ENCODE results near the gene IGF2BP2.
"Not testable (repeated sequence)": the region's sequence is repeated elsewhere in the genome, so short reads cannot be mapped to it uniquely, and the experiment has no call there.

IGF2BP2 gene

DNA sequence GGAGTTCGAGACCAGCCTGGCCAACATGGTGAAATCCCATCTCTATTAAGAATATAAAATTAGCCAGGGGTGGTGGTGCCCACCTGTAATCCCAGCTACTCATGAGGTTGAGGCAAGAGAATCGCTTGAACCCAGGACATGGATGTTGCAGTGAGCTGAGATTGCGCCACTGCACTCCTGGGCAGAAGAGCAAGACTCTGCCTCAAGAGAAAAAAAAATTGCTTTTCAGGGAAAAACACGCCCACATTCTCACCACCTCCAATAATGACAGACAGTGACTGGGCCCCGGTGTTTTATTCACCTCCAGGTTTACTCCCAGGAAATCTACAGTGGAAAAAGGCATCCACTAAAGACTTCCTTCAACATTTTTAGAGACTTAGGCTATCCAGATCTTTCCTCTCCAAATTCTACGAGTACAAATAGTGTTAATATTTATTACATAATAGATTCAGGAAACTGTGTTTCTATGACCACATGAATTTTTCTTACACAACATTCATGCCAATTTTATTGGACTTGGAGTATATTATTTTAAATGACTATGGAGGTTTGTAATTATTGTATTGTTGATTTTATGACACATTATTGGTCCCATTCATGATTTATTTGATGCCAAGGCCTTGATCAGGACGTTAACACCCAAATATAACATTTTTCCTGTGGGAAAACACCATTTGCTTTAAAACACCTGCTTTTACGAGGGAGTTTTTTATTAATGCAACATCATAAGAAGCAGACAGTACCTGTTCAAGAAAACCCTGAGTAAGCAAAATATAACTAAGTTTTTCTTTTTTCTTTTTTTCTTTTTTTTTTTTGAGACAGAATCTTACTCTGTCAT is 26.6 kb downstream of the IGF2BP2 start:
- DNase-seq = no peak

GRCh38 chr3:185797108-185797881 is 27.5 kb downstream of the IGF2BP2 start:
- DNase-seq = no peak

- no peak for DNase-seq
Measured at GRCh38 chr3:185796431-185797107, 28.3 kb downstream of the IGF2BP2 start.

GRCh38 chr3:185793381-185793780 is 31.5 kb downstream of the IGF2BP2 start:
- DNase-seq = no peak

DNA sequence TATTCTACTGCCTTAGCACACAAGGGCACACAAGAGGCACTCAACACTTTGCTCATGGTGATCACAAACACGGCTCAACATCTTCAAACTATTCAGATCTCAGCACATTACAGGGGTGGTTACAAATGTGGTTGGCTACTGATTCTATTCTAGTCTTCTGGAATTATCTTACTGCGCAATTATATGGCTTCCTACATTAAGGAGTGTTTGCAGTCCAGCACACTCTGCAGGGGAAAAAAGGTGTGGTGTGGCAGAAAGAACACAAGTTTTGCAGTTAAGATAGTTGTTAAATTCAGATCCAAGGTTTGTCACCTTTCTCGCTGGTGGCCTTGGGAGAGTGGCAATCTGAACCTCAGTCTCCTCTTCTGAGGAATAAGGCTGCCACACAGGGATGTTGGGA is 31.9 kb downstream of the IGF2BP2 start:
- no peak for DNase-seq

DNA sequence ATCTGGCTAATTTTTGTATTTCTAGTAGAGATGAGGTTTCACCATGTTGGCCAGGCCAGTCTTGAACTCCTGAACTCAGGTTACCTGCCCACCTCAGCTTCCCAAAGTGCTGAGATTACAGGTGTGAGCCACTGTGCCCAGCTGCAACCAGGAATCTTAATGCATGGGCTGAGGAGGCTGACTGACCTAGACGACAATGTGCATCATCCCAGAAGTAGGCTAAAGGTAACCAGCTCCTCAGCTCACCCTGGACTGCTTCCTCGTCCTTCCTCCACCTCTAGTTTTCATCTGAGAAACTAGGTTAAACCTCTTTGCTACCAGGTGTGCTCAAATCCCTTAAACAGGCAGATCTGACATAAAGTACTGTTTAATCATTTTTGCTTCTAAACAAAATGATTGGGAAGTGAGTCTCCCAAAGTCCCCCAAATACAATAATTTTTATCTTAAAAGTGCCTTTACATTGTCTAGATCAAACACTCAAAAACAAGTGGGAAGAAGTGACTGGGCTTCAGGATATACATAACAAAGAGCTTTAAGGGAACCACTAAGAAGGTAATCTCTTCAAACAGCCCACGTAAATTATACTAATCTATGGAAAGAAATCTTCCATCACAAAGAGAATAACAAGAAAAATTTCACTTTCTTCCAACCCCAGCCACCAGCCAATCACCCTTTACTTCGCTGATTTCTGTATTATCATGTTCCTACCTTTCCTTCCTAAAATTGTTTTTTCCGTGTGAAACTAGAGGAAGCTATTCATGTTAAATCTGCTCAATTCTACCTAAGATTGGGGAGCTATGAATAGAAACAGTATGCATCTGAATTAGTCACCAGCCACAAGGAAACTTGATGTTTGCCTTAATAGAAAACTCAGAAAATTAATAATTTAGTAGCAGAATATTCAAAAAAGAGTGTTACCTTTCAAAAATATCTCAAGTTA is 34.7 kb downstream of the IGF2BP2 start:
- DNase-seq = no peak

DNA sequence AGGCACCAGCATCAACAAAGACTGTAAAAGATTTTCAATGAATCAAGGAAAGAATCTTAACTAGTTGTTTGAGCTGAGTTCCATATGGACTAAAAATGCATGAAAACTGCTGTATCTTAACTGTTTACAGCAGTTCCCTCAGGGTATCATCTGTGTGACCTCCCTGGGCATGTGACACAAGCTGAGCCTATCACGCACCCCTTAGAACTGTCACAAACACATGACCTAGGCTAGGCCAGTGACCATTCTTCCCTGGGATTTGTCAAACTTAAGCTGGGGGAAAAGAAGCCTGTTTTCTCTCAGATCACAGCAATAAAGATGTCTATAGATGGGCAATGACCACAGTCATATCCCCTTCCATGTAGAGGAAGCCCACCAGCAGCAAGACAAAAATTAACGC is 35.7 kb downstream of the IGF2BP2 start:
- no peak for DNase-seq

DNA sequence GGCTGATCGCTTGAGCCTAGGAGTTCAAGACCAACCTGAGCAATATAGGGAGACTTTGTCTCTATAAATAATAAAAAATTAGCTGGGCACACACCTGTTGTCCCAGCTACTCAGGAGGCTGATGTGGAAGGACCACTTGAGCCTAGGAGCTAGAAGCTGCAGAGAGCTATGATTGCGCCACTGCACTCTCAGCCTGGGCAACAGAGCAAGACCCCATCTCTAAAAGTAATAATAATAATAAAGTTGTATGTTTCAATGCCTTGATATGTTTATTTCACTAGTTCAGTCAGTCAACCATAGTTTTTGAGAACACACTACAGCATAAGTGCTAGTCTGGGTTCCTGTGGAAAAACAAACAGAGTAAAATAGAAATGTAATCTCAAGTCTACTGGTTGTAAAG is 36.5 kb downstream of the IGF2BP2 start:
- no peak for DNase-seq

- no peak for DNase-seq
Measured at GRCh38 chr3:185786956-185787877, 37.6 kb downstream of the IGF2BP2 start.

- DNase-seq = not testable (repeated sequence)
Measured at GRCh38 chr3:185786258-185786657, 38.6 kb downstream of the IGF2BP2 start.

GRCh38 chr3:185784317-185784716 is 40.5 kb downstream of the IGF2BP2 start:
- no peak for DNase-seq

DNA sequence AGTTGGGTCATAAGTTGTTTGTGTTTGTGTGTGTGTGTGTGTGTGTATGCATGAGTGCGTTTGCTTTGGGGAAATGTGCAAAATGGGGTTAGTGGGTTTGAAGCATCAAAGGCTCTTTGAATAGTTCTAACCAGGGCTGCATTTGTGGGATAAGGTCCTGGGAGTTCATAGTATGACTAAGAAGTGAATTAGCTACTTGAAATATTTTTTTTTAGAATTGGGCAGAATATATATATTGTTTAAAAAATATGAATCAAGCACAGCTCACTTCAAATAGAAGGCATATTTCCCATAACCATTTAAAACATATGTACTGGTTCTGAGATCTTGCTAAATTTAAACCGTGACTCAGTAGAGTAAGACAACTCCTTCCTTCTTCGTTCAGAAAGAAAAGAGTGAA is 43.1 kb downstream of the IGF2BP2 start:
- DNase-seq = no peak

DNA sequence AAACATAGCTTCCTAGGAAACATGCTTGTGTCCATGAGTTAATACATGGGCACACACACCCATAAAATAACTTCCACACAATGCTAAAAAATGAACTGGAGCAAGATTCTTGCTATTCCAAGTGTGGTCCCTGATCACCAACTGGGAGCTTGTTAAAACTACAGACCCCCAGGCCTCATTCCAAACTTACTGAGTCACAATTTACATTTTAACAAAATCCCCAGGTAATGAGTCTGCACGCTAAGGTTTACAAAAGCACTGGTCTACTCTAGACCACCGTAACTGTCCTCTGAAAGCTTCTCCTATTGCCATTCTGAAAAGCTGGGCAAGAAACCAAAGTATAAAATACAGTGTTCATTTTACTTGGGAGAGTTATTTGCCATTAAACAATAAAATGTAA is 45.4 kb downstream of the IGF2BP2 start:
- DNase-seq = no peak

DNA sequence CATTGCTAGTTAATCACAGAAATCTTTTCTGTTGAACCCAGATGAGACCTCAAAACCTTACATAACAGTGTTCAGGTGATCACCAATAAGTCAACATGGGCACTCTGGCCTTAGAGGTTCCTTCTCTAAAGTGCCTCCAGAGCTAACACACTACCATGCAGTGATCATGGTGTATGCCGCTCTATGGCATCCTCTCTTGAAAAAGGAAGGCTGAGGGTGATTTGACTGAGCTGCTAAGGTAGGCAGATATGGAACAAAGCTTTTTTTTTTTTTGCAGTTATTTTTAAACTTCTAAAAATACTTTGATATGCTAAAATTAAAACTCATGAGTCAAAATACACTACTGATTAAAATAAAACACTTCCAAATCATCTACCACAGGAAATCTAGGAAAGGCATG is 46.0 kb downstream of the IGF2BP2 start:
- DNase-seq = no peak

GRCh38 chr3:185778094-185778493 is 46.7 kb downstream of the IGF2BP2 start:
- DNase-seq = no peak

GRCh38 chr3:185770109-185770508 is 54.7 kb downstream of the IGF2BP2 start:
- DNase-seq = no peak

- DNase-seq = peak; percentile 24
Measured at GRCh38 chr3:185768578-185768982, 56.3 kb downstream of the IGF2BP2 start.

DNA sequence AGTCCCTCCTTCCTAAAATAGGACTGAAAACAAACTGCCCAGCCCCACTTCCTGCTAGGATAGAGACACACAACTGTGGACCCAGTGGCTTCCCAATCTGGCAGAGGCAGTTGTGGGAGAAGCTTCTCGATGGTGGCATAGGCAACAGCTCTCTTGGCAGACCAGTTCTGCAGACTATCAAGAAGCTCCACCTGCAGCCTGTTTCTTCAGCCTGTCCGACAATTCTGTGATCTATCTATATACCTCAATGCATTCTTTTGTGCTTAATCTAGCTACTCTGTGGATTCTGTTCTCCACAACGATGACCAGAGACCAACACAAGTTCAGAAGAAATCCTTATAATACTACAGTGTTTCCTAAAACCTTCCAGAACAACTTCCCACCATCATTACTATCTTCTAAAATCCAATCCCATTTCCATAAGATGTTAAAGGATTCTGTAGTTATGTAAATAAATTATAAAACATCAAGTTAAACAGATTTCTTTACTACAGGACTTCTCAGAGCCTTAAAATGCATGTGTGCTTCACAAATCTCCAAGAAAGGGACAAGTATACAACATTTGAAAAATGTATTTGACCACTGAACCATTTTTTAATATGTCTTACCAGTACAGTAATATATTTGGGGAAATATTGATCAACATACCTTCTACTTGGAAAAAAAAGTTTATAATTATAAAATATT is 57.7 kb downstream of the IGF2BP2 start:
- no peak for DNase-seq

DNA sequence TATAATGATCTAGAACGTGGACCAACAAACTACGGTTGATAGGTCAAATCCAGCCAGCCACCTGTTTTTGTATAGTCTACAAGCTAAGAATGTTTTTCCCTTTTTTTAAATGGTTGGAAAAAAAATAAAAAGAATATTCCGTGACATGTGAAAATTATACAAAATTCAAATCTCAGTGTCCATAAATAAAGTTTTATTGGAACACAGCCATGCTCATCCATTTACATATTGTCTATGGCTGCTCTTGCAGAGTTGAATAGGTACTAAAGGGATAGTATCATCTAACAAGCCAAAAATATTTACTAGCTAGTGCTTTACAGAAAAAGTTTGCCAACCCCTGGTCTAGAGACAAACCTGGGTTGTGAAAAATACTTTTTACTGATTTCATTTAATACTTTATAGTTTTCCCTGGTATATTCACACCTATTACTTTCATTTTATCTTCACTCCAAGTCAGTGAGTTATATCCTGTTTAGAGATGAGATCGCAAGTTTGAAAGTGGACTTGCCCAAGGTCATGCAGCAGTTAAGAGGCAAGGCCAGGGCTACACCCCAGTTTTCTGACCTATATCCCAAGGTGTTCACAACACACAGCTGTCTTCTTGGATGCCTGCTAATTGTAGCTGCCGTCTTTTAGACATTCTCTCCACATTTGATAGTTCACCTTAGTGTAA is 58.4 kb downstream of the IGF2BP2 start:
- DNase-seq = no peak

- no peak for DNase-seq
Measured at GRCh38 chr3:185764980-185765370, 59.9 kb downstream of the IGF2BP2 start.

Data from activated CD8-positive, alpha-beta memory T cell treated with anti-CD3 and anti-CD28 coated beads, Interleukin-2, amount 50 U/mL, for 4 hours (primary cell).